SK-N-SH (cell line): ENCODE data around the gene SOX30.

Experiments
- CTCF ChIP-seq: fragments of 200-600 bp; sonication (generic); IDR thresholded peaks from 2 replicates; pipeline ENCODE4 v1.6.1; 2017; ENCODE audit warnings: antibody characterized with exemption, mild to moderate bottlenecking, moderate library complexity
- GABPA ChIP-seq: IDR thresholded peaks from 2 replicates; pipeline ENCODE4 v1.4.0; 2012; ENCODE audit warnings: low read depth, mild to moderate bottlenecking
- JUND ChIP-seq: IDR thresholded peaks from 2 replicates; pipeline ENCODE4 v1.4.0; 2012
- NRF1 ChIP-seq: IDR thresholded peaks from 2 replicates; pipeline ENCODE4 v1.6.1; 2012; ENCODE audit warnings: low read depth, mild to moderate bottlenecking, low read length
- REST ChIP-seq: IDR thresholded peaks from 2 replicates; pipeline ENCODE4 v1.6.1; 2012; ENCODE audit warnings: mild to moderate bottlenecking, low read depth, low read length, moderate library complexity
- USF2 ChIP-seq: fragments of 150-350 bp; IDR thresholded peaks from 2 replicates; pipeline ENCODE4 v1.6.1; 2017; ENCODE audit warnings: antibody characterized with exemption, low read length, low read depth, borderline replicate concordance

- TF ChIP-seq JUND, result peak; percentile 36; the same call in 1 of the 2 replicates
- TF ChIP-seq REST, result no peak
- no peak for TF ChIP-seq CTCF
- no peak for TF ChIP-seq USF2
- no peak for TF ChIP-seq GABPA
- TF ChIP-seq NRF1, result no peak
These were observed 3.8 kb downstream of the SOX30 start for GRCh38 chr5:157648275-157648990.
